Measurements from ENCODE around the gene RUNX2.

RUNX2 gene

GRCh38 chr6:45624228-45624627 is 296.1 kb downstream of the RUNX2 start:
- no peak overlapping the region for H3K4me3 ChIP-seq (ENCODE audit: low read depth, low read length)

GRCh38 chr6:45625191-45625664 is 297.1 kb downstream of the RUNX2 start:
- Histone ChIP-seq H3K9me3 (ENCODE audit: insufficient read depth, low read depth, low read length) (no peaks in the 10 kb centered on the region), H3K27me3 (ENCODE audit: insufficient read depth, low read length) (no peaks in the 10 kb centered on the region), H3K4me1 (ENCODE audit: control insufficient read depth in 1 of 2, insufficient read depth in 2 of 2, low read length in 2 of 2) (no peaks in the 10 kb centered on the region), H2BK5ac (ENCODE audit: low read depth, low read length, poor library complexity) (no peak overlapping the region), H3K9ac (ENCODE audit: low read length) (no peak overlapping the region), H3K27ac (ENCODE audit: low read depth, low read length) (no peak overlapping the region), H3K79me2 (ENCODE audit: control insufficient read depth, insufficient read depth, low read length, poor library complexity) (no peaks in the 10 kb centered on the region), H4K91ac (ENCODE audit: low read depth, low read length) (no peak overlapping the region), H3K23ac (ENCODE audit: low read length) (no peak overlapping the region), H3K4me2 (ENCODE audit: low read length) (no peak overlapping the region), H4K12ac (ENCODE audit: low read depth, low read length) (no peak overlapping the region), H3K4me3 (ENCODE audit: low read depth, low read length) (no peak overlapping the region), H2BK12ac (ENCODE audit: low read length) (no peak overlapping the region), H2AFZ (ENCODE audit: insufficient read depth, low read length, poor library complexity) (no peak overlapping the region), H3K36me3 (ENCODE audit: control insufficient read depth in 1 of 2, insufficient read depth in 2 of 2, low read length in 2 of 2) (no peaks in the 10 kb centered on the region), H3K14ac (ENCODE audit: low read length) (no peak overlapping the region), H2AK5ac (ENCODE audit: low read length) (no peak overlapping the region), H2BK120ac (ENCODE audit: insufficient read depth, low read length, poor library complexity) (no peak overlapping the region), H3K18ac (ENCODE audit: low read length) (no peak overlapping the region), H3K4ac (ENCODE audit: low read depth, low read length) (no peak overlapping the region), H3K79me1 (ENCODE audit: low read length) (no peaks in the 10 kb centered on the region), H4K8ac (ENCODE audit: low read depth, low read length) (no peak overlapping the region)
- no peak for DNase-seq
- no CpG with 5 or more reads among the region's 5 CpGs for WGBS (ENCODE audit: extremely low coverage, insufficient coverage, insufficient read length)

More at GRCh38 chr6:45624228-45624627, 296.1 kb downstream of the RUNX2 start:
- Histone ChIP-seq H3K27ac (ENCODE audit: low read depth, low read length) (no peak overlapping the region), H3K14ac (ENCODE audit: low read length) (no peak overlapping the region), H3K4ac (ENCODE audit: low read depth, low read length) (no peak overlapping the region), H2BK5ac (ENCODE audit: low read depth, low read length, poor library complexity) (no peak overlapping the region), H3K4me2 (ENCODE audit: low read length) (no peak overlapping the region), H3K23ac (ENCODE audit: low read length) (no peak overlapping the region), H3K79me1 (ENCODE audit: low read length) (no peaks in the 10 kb centered on the region), H2BK120ac (ENCODE audit: insufficient read depth, low read length, poor library complexity) (no peak overlapping the region), H3K18ac (ENCODE audit: low read length) (no peak overlapping the region), H3K27me3 (ENCODE audit: insufficient read depth, low read length) (no peaks in the 10 kb centered on the region), H2BK12ac (ENCODE audit: low read length) (no peak overlapping the region), H3K9ac (ENCODE audit: low read length) (no peak overlapping the region), H4K12ac (ENCODE audit: low read depth, low read length) (no peak overlapping the region), H3K36me3 (ENCODE audit: control insufficient read depth in 1 of 2, insufficient read depth in 2 of 2, low read length in 2 of 2) (no peaks in the 10 kb centered on the region), H4K91ac (ENCODE audit: low read depth, low read length) (no peak overlapping the region), H3K9me3 (ENCODE audit: insufficient read depth, low read depth, low read length) (no peaks in the 10 kb centered on the region), H2AFZ (ENCODE audit: insufficient read depth, low read length, poor library complexity) (no peak overlapping the region), H3K4me1 (ENCODE audit: control insufficient read depth in 1 of 2, insufficient read depth in 2 of 2, low read length in 2 of 2) (no peaks in the 10 kb centered on the region), H4K8ac (ENCODE audit: low read depth, low read length) (no peak overlapping the region), H3K79me2 (ENCODE audit: control insufficient read depth, insufficient read depth, low read length, poor library complexity) (no peaks in the 10 kb centered on the region), H2AK5ac (ENCODE audit: low read length) (no peak overlapping the region)
- no CpG with 5 or more reads among the region's 4 CpGs for WGBS (ENCODE audit: extremely low coverage, insufficient coverage, insufficient read length)
- no peak for DNase-seq

- H3K4me3 ChIP-seq (ENCODE audit: low read depth, low read length) = no peak overlapping the region
- H3K9me3 ChIP-seq (ENCODE audit: insufficient read depth, low read depth, low read length) = no peaks in the 10 kb centered on the region
- no peak overlapping the region for H3K4me2 ChIP-seq (ENCODE audit: low read length)
- H3K4me1 ChIP-seq (ENCODE audit: control insufficient read depth in 1 of 2, insufficient read depth in 2 of 2, low read length in 2 of 2) = no peaks in the 10 kb centered on the region
- DNase-seq = no peak
- no peaks in the 10 kb centered on the region for H3K79me1 ChIP-seq (ENCODE audit: low read length)
- no peak overlapping the region for H3K23ac ChIP-seq (ENCODE audit: low read length)
- no peak overlapping the region for H4K91ac ChIP-seq (ENCODE audit: low read depth, low read length)
- no peak overlapping the region for H3K4ac ChIP-seq (ENCODE audit: low read depth, low read length)
- no peak overlapping the region for H2BK120ac ChIP-seq (ENCODE audit: insufficient read depth, low read length, poor library complexity)
- no peak overlapping the region for H2AFZ ChIP-seq (ENCODE audit: insufficient read depth, low read length, poor library complexity)
- H3K27ac ChIP-seq (ENCODE audit: low read depth, low read length) = no peak overlapping the region
- H3K79me2 ChIP-seq (ENCODE audit: control insufficient read depth, insufficient read depth, low read length, poor library complexity) = no peaks in the 10 kb centered on the region
- H2AK5ac ChIP-seq (ENCODE audit: low read length) = no peak overlapping the region
- no peak overlapping the region for H2BK5ac ChIP-seq (ENCODE audit: low read depth, low read length, poor library complexity)
- no peaks in the 10 kb centered on the region for H3K27me3 ChIP-seq (ENCODE audit: insufficient read depth, low read length)
- WGBS (ENCODE audit: extremely low coverage, insufficient coverage, insufficient read length) = no CpG with 5 or more reads among the region's 5 CpGs
- H4K12ac ChIP-seq (ENCODE audit: low read depth, low read length) = no peak overlapping the region
- no peaks in the 10 kb centered on the region for H3K36me3 ChIP-seq (ENCODE audit: control insufficient read depth in 1 of 2, insufficient read depth in 2 of 2, low read length in 2 of 2)
- no peak overlapping the region for H3K9ac ChIP-seq (ENCODE audit: low read length)
- no peak overlapping the region for H4K8ac ChIP-seq (ENCODE audit: low read depth, low read length)
- H3K14ac ChIP-seq (ENCODE audit: low read length) = no peak overlapping the region
- no peak overlapping the region for H3K18ac ChIP-seq (ENCODE audit: low read length)
- H2BK12ac ChIP-seq (ENCODE audit: low read length) = no peak overlapping the region
Observed at GRCh38 chr6:45626087-45626891, 298.2 kb downstream of the RUNX2 start.

GRCh38 chr6:45630314-45630713 is 302.2 kb downstream of the RUNX2 start:
- no peak overlapping the region for H3K9ac ChIP-seq (ENCODE audit: low read length)
- no peak overlapping the region for H2AK5ac ChIP-seq (ENCODE audit: low read length)
- H3K79me2 ChIP-seq (ENCODE audit: control insufficient read depth, insufficient read depth, low read length, poor library complexity) = no peaks in the 10 kb centered on the region
- H3K14ac ChIP-seq (ENCODE audit: low read length) = no peak overlapping the region
- no peak overlapping the region for H2BK12ac ChIP-seq (ENCODE audit: low read length)
- no peak overlapping the region for H2BK120ac ChIP-seq (ENCODE audit: insufficient read depth, low read length, poor library complexity)
- no peak overlapping the region for H3K23ac ChIP-seq (ENCODE audit: low read length)
- no peak overlapping the region for H4K91ac ChIP-seq (ENCODE audit: low read depth, low read length)
- H3K4me3 ChIP-seq (ENCODE audit: low read depth, low read length) = no peak overlapping the region
- H3K4ac ChIP-seq (ENCODE audit: low read depth, low read length) = no peak overlapping the region
- no CpG with 5 or more reads among the region's 2 CpGs for whole genome bisulfite sequencing (ENCODE audit: extremely low coverage, insufficient coverage, insufficient read length)
- DNase-seq = peak; percentile 40 to 52
- H3K27ac ChIP-seq (ENCODE audit: low read depth, low read length) = no peak overlapping the region
- H4K8ac ChIP-seq (ENCODE audit: low read depth, low read length) = no peak overlapping the region
- H2AFZ ChIP-seq (ENCODE audit: insufficient read depth, low read length, poor library complexity) = no peak overlapping the region
- no peaks in the 10 kb centered on the region for H3K79me1 ChIP-seq (ENCODE audit: low read length)
- no peak overlapping the region for H3K4me2 ChIP-seq (ENCODE audit: low read length)
- no peak overlapping the region for H2BK5ac ChIP-seq (ENCODE audit: low read depth, low read length, poor library complexity)
- H4K12ac ChIP-seq (ENCODE audit: low read depth, low read length) = no peak overlapping the region
- no peak overlapping the region for H3K18ac ChIP-seq (ENCODE audit: low read length)
- H3K9me3 ChIP-seq (ENCODE audit: insufficient read depth, low read depth, low read length) = no peaks in the 10 kb centered on the region
- no peaks in the 10 kb centered on the region for H3K36me3 ChIP-seq (ENCODE audit: control insufficient read depth in 1 of 2, insufficient read depth in 2 of 2, low read length in 2 of 2)
- no peaks in the 10 kb centered on the region for H3K4me1 ChIP-seq (ENCODE audit: control insufficient read depth in 1 of 2, insufficient read depth in 2 of 2, low read length in 2 of 2)
- H3K27me3 ChIP-seq (ENCODE audit: insufficient read depth, low read length) = no peaks in the 10 kb centered on the region

Measured in trophoblast cell (in vitro differentiated cells and primary cell).